Mesenchymal stem cell (in vitro differentiated cells and primary cell): ENCODE data around the gene KASH5.

Experiments used
- DNase-seq: peaks from one replicate; pipeline ENCODE4 v3.0.0-alpha.2; 2013
- H2AFZ ChIP-seq: one replicate; pipeline ENCODE4 v1.6.1; 2013; ENCODE audit warnings: low read depth, mild to moderate bottlenecking, control low read depth, inconsistent platforms, low read length, moderate library complexity
- H2AK5ac ChIP-seq: 2 replicates; pipeline ENCODE4 v1.6.1; 2013; ENCODE audit warnings: low read length, moderate library complexity, mild to moderate bottlenecking, inconsistent platforms; ENCODE audit not compliant: severe bottlenecking
- H2BK120ac ChIP-seq: one replicate; pipeline ENCODE4 v1.6.1; 2013; ENCODE audit warnings: low read depth, mild to moderate bottlenecking, inconsistent platforms, low read length, moderate library complexity
- H2BK12ac ChIP-seq, 2 experiments: one replicate each; pipeline ENCODE4 v1.6.1; 2013; ENCODE audit warnings: inconsistent platforms in 2 of 2, low read length in 2 of 2, mild to moderate bottlenecking in 2 of 2, moderate library complexity in 2 of 2, control low read depth in 1 of 2
- H2BK15ac ChIP-seq: one replicate; pipeline ENCODE4 v1.6.1; 2013; ENCODE audit warnings: mild to moderate bottlenecking, low read depth, inconsistent platforms; ENCODE audit not compliant: poor library complexity, severe bottlenecking
- H2BK5ac ChIP-seq: 2 replicates; pipeline ENCODE4 v1.6.1; 2013; ENCODE audit warnings: low read depth, mild to moderate bottlenecking, low read length, control low read depth, inconsistent platforms; ENCODE audit not compliant: poor library complexity, severe bottlenecking
- H3K14ac ChIP-seq, 2 experiments: one replicate each; pipeline ENCODE4 v1.6.1; 2013; ENCODE audit warnings: inconsistent platforms in 2 of 2, low read length in 2 of 2, control low read depth in 1 of 2, mild to moderate bottlenecking in 1 of 2, moderate library complexity in 1 of 2
- H3K18ac ChIP-seq, 2 experiments: one replicate each; pipeline ENCODE4 v1.6.1; 2013; ENCODE audit warnings: inconsistent platforms in 2 of 2, low read length in 2 of 2, control low read depth in 1 of 2, low read depth in 1 of 2, mild to moderate bottlenecking in 1 of 2
- H3K23ac ChIP-seq, 2 experiments: one replicate each; pipeline ENCODE4 v1.6.1; 2013; ENCODE audit warnings: inconsistent platforms in 2 of 2, low read length in 2 of 2, mild to moderate bottlenecking in 2 of 2, moderate library complexity in 2 of 2, control low read depth in 1 of 2
- H3K27ac ChIP-seq: 2 replicates; pipeline ENCODE4 v1.5.1; 2013; ENCODE audit warnings: mild to moderate bottlenecking, moderate library complexity, low read length, control low read depth, inconsistent platforms; ENCODE audit not compliant: poor library complexity, severe bottlenecking
- H3K27me3 ChIP-seq, 2 experiments: 2 replicates each; pipeline versions ENCODE4 v1.6.1 to v1.7.0; 2013; ENCODE audit warnings: low read length in 2 of 2, mild to moderate bottlenecking in 2 of 2, moderate library complexity in 2 of 2, control low read depth in 1 of 2, inconsistent platforms in 1 of 2; ENCODE audit not compliant: control insufficient read depth in 1 of 2, insufficient read depth in 1 of 2
- H3K36me3 ChIP-seq, 2 experiments: 2 replicates each; pipeline versions ENCODE4 v1.6.1 to v1.7.0; 2013; ENCODE audit warnings: low read length in 2 of 2, control low read depth in 1 of 2, inconsistent platforms in 1 of 2, low read depth in 1 of 2, mild to moderate bottlenecking in 1 of 2; ENCODE audit not compliant: insufficient read depth in 2 of 2, control insufficient read depth in 1 of 2
- H3K4ac ChIP-seq, 2 experiments: one replicate each; pipeline ENCODE4 v1.6.1; 2013; ENCODE audit warnings: inconsistent platforms in 2 of 2, low read length in 2 of 2, mild to moderate bottlenecking in 2 of 2, moderate library complexity in 2 of 2, control low read depth in 1 of 2, low read depth in 1 of 2
- H3K4me1 ChIP-seq: 2 replicates; pipeline ENCODE4 v1.6.1; 2013; ENCODE audit warnings: low read depth, low read length, control low read depth; ENCODE audit not compliant: control insufficient read depth, insufficient read depth
- H3K4me2 ChIP-seq: 2 replicates; pipeline ENCODE4 v1.6.1; 2013; ENCODE audit warnings: low read length, mild to moderate bottlenecking, inconsistent platforms; ENCODE audit not compliant: poor library complexity, severe bottlenecking
- H3K4me3 ChIP-seq, 2 experiments: 2 replicates each; pipeline versions ENCODE4 v1.5.1 to v1.7.0; 2013; ENCODE audit warnings: low read length in 2 of 2, mild to moderate bottlenecking in 2 of 2, control low read depth in 1 of 2, low read depth in 1 of 2; ENCODE audit not compliant: insufficient read depth in 1 of 2
- H3K79me1 ChIP-seq: replicated peaks from 2 replicates; pipeline ENCODE4 v1.6.1; 2013; ENCODE audit warnings: mild to moderate bottlenecking, control low read depth, low read length, inconsistent platforms; ENCODE audit not compliant: poor library complexity, severe bottlenecking
- H3K9ac ChIP-seq: 2 replicates; pipeline ENCODE4 v1.7.0; 2013; ENCODE audit warnings: mild to moderate bottlenecking, low read length, moderate library complexity
- H3K9me3 ChIP-seq: 2 replicates; pipeline ENCODE4 v1.7.0; 2013; ENCODE audit warnings: mild to moderate bottlenecking, low read length; ENCODE audit not compliant: control insufficient read depth
- H4K8ac ChIP-seq: one replicate; pipeline ENCODE4 v1.6.1; 2013; ENCODE audit warnings: inconsistent platforms, mild to moderate bottlenecking, low read length, moderate library complexity
- H4K91ac ChIP-seq: one replicate; pipeline ENCODE4 v1.6.1; 2013; ENCODE audit warnings: mild to moderate bottlenecking, low read length, inconsistent platforms
- WGBS: methylation state at CpG from one replicate; pipeline ENCODE4 v1.1.7; 2013; ENCODE audit warnings: mixed read lengths; 5-methylcytosine and 5-hydroxymethylcytosine counted together

KASH5 gene

DNA sequence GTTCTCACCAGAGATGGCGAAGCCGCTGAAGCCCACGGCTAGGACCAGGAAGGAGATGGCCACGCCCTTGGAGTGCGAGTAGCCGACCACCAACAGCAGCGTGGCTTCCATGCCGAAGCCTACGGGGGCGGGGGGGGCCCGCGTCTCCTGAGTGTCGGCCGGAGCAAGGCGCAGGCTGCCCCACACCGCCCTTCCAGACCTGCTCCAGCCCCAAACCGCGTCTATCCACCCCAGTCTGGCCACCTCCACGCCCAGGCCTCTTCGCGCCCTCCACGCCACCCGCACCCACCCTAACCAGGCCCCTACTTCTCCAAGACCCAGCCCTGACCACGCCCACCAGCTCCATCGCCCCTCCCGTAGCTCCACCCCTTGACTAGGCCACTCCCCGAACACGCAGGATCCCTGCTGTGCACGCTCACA is 43.3 kb downstream of the KASH5 start:
- no peak overlapping the region for H2AFZ ChIP-seq
- no peak overlapping the region for H2BK120ac ChIP-seq
- H3K9me3 ChIP-seq: no peaks in the 10 kb centered on the region
- no peak overlapping the region for H3K4me3 ChIP-seq
- H2AK5ac ChIP-seq: no peak overlapping the region
- no peak overlapping the region for H3K27ac ChIP-seq
- 81% methylated on average over 25 of the region's 29 CpGs for WGBS
- H3K4me2 ChIP-seq: no peak overlapping the region
- H2BK5ac ChIP-seq: no peak overlapping the region
- H3K9ac ChIP-seq: no peak overlapping the region
- no peak overlapping the region for H3K23ac ChIP-seq
- H3K27me3 ChIP-seq: peaks cover 62 to 77% of the 10 kb centered on the region in 2 experiments
- H2BK12ac ChIP-seq: no peak overlapping the region
- no peaks in the 10 kb centered on the region for H3K36me3 ChIP-seq
- H2BK15ac ChIP-seq: no peak overlapping the region
- no peak overlapping the region for H4K8ac ChIP-seq
- no peak overlapping the region for H3K14ac ChIP-seq
- H3K18ac ChIP-seq: no peak overlapping the region
- peaks cover 11% of the 10 kb centered on the region for H3K4me1 ChIP-seq
- H4K91ac ChIP-seq: no peak overlapping the region
- no peak overlapping the region for H3K4ac ChIP-seq
- no peaks in the 10 kb centered on the region for H3K79me1 ChIP-seq
- no peak for DNase-seq

DNA sequence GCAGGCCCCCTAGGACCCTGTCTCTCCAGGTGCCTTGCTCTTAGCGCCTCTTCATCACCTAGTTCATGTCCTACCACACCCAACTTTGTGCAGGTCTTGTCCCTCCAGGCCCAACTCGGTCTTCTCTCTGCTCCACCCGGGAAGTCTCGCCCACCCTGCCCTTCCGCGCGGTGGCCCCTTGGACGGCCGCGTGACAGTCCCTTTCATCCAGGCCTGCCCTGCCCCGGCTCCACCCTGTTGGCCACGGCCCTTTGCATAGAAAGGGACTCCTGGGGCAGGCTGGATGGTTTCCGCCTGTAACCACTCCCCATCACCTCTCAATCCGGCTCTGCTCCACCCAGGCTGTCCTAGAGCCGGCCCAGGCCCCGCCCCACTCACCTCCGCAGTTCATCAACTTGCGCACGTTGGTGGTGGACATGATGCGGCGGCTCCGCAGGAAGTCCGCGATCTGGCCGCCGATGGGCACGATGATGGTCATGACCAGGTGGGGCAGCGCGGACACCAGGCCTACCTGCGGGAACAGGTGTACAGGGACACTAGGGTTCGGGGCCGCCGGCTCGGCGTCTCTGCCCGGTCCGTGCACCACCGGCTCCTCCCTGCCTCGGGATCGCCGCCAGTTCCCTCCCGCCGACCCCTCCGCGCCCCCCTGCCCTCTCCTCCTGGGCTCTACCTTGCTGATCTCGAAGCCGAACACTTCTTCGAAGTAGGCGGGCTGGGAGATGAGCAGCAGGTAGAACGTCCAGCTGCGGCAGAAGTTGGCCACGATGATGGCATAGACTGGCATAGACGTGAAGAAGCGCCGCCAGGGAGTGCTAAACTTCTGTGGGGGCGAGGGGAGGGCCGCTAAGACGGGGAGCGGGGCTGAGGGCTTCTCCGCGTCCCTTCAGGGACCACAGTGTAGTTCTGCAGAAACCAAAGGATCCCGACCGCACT is 44.4 kb downstream of the KASH5 start:
- peaks cover 57 to 77% of the 10 kb centered on the region in 2 experiments for H3K27me3 ChIP-seq
- H4K8ac ChIP-seq: no peak overlapping the region
- no peak for DNase-seq
- H3K4me1 ChIP-seq: peaks cover 13% of the 10 kb centered on the region
- H2AFZ ChIP-seq: no peak overlapping the region
- H2BK5ac ChIP-seq: no peak overlapping the region
- H3K9ac ChIP-seq: no peak overlapping the region
- WGBS: 42% methylated on average over 63 of the region's 63 CpGs
- H2BK12ac ChIP-seq: no peak overlapping the region
- no peak overlapping the region for H3K18ac ChIP-seq
- H2BK15ac ChIP-seq: peak overlapping the region; percentile 74
- H3K23ac ChIP-seq: no peak overlapping the region
- no peaks in the 10 kb centered on the region for H3K79me1 ChIP-seq
- H3K27ac ChIP-seq: no peak overlapping the region
- H3K4me2 ChIP-seq: no peak overlapping the region
- no peak overlapping the region for H4K91ac ChIP-seq
- no peak overlapping the region for H2BK120ac ChIP-seq
- H3K14ac ChIP-seq: no peak overlapping the region
- no peaks in the 10 kb centered on the region for H3K9me3 ChIP-seq
- no peaks in the 10 kb centered on the region for H3K36me3 ChIP-seq
- H3K4ac ChIP-seq: no peak overlapping the region
- H2AK5ac ChIP-seq: no peak overlapping the region
- H3K4me3 ChIP-seq: no peak overlapping the region

DNA sequence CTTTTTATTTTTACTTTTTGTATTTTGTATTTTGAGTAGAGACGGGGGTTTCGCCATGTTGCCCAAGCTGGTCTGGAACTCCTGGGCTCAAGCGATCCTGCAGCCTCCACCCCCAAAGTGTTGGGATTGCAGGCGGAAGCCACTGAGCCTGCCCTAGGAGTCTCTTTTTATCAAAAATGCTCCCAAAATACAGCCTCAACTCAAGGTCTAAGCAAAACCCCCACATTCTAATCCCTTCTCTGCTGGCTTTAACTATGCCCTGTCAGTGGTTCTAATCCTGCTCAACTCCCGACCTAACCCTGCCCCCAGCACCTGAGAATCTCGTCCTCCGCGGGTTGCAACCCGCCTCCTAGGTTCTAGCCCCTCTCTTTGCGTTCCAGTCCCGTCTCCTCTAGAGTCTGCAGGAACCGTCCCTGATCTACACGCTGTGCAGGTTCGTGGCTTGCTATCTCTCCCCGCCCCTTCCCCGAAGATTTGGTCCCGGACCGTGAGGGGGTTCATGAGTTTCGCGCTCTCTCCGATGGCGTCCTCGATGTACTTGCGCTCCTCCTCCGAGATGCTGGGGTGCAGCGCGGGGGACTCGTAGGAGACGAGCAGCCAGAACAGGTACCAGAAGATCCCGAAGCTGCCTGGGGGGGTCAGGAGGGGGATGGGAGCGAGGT is 45.3 kb downstream of the KASH5 start:
- WGBS: 78% methylated on average over 31 of the region's 31 CpGs
- Histone ChIP-seq H3K27me3 (peaks cover 59 to 77% of the 10 kb centered on the region in 2 experiments), H3K9ac (no peak overlapping the region), H2BK120ac (no peak overlapping the region), H4K91ac (no peak overlapping the region), H4K8ac (no peak overlapping the region), H2AK5ac (no peak overlapping the region), H3K79me1 (no peaks in the 10 kb centered on the region), H2AFZ (no peak overlapping the region), H3K27ac (no peak overlapping the region), H3K4ac (no peak overlapping the region), H2BK5ac (no peak overlapping the region), H3K36me3 (no peaks in the 10 kb centered on the region), H2BK15ac (no peak overlapping the region), H3K4me2 (no peak overlapping the region), H2BK12ac (no peak overlapping the region), H3K23ac (no peak overlapping the region), H3K18ac (no peak overlapping the region), H3K4me1 (peaks cover 6% of the 10 kb centered on the region), H3K4me3 (no peak overlapping the region), H3K14ac (no peak overlapping the region), H3K9me3 (no peaks in the 10 kb centered on the region)
- no peak for DNase-seq

DNA sequence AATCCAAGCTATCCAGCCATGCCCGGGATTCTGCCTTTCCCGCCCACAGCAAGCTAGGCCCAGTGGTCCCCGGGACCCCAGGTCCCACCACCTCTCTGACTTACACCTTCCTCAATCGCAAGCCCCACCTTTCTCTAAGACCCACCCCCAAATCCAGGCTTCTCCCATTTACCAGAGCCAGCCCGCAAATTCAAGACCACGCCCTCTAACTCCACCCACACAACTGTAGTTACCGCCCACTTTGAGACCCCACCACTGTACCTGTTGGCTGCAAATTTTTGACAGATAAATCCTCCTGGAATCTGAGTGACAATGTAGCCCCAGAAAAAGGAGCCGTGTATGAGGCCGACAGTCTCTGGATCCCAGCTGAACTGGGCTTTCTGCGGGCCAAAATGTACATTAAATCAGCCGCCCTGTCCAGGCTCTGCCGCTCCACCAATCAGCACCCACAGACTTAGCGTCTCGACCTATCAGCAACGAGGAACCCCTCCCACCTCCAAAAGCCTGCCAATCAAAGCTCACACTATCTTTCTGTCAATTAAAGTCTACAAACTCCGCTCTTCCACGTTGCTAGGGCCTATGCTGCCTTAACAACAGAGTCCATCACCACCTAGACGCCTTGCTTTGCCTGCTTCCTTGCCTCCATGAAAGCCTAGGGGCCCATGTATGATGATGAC is 47.0 kb downstream of the KASH5 start:
- H2AK5ac ChIP-seq: no peak overlapping the region
- H2BK5ac ChIP-seq: no peak overlapping the region
- H3K4me3 ChIP-seq: no peak overlapping the region
- no peak overlapping the region for H2BK15ac ChIP-seq
- no peak overlapping the region for H3K4me2 ChIP-seq
- H2BK12ac ChIP-seq: no peak overlapping the region
- H3K14ac ChIP-seq: no peak overlapping the region
- no peak overlapping the region for H3K23ac ChIP-seq
- H2AFZ ChIP-seq: no peak overlapping the region
- 90% methylated on average over 18 of the region's 18 CpGs for WGBS
- H3K18ac ChIP-seq: no peak overlapping the region
- H3K79me1 ChIP-seq: no peaks in the 10 kb centered on the region
- no peak overlapping the region for H3K9ac ChIP-seq
- H3K9me3 ChIP-seq: no peaks in the 10 kb centered on the region
- no peak overlapping the region for H2BK120ac ChIP-seq
- H3K4me1 ChIP-seq: peaks cover 3% of the 10 kb centered on the region
- H3K27ac ChIP-seq: no peak overlapping the region
- no peaks in the 10 kb centered on the region for H3K36me3 ChIP-seq
- no peak overlapping the region for H3K4ac ChIP-seq
- no peak overlapping the region for H4K91ac ChIP-seq
- peaks cover 60 to 77% of the 10 kb centered on the region in 2 experiments for H3K27me3 ChIP-seq
- no peak overlapping the region for H4K8ac ChIP-seq
- no peak for DNase-seq
